NCI-H446 (cell line): ENCODE measurements around the gene ARHGAP27.

Experiments
- DNase-seq, 2 experiments: peaks; one replicate each; lab custom pipeline; 2025; lab: John Stamatoyannopoulos, UW

The ARHGAP27 gene

DNA sequence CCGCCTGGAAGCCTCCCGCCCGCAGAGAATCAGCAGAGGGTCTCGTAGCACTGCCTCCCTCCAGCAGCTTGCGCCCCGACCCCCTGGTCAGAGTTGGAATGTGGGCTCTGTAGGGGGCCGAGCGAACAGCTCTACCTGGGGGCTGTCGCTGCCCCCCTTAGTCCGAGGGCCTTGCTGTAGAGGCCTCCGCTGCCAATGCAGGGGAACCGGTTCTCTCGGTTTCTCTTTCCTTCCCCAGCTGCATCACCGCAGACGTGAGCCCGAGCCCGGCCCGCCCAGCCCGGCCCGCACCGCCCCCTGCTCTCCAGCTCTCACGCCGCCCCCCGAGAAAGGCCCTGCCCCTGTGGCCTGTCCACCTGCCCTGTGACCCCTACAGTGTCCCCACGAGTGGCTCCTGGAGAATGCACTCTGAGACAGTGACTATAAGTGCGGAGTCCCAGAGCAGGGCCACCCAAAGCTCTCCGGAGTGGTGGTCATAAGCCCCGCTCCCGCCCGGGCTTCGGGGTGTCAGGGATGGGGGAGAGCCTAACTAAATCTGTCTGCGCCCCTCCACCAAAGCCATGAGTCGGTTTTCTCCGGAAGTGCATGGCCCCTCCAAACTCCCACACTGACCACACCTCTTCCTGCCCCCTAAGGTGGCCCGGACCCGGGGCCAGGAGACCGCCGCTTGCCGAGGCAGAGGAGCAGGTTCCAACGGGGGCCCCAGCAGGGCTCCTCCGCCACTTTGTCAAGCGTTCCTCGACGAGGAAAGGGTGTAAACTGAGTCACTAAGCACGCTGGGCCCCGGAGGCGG is 1.7 kb downstream of the ARHGAP27 start:
- no peak for DNase-seq

DNA sequence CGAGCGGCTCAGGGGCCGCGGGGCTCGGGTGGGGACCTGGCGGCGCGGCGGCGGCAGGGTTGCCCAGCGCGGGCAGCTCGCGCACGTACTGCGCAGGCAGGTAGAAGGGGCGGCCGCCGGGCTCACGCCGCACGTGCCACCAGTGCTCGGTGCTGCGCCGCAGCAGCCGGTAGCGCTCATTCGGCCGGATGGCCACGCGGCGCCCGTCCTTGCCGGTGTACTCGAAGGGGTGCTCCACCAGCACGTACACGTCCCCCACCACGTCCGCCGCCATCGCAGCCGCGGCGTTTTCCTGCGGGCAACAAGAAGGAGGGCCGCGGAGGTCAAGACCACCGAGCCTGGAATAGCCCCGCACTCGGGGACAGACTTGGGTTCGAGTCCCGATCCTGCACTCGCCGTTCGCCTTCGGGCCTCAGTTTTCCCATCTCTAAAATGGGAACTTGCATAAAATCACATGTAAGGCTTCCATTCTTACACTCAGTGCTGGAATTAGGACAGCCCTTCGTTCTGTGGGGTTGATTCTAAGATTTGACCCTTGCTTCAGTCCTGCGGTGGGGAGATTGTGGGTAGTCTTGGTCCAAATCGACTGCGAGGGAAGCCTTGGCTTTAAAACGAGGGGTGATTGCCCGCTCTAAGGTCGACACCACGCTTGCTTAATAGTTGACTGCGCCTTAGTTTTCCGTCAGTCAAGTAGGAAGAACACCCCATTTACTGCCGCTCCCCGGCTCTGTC is 2.5 kb downstream of the ARHGAP27 start:
- DNase-seq = no peak

DNA sequence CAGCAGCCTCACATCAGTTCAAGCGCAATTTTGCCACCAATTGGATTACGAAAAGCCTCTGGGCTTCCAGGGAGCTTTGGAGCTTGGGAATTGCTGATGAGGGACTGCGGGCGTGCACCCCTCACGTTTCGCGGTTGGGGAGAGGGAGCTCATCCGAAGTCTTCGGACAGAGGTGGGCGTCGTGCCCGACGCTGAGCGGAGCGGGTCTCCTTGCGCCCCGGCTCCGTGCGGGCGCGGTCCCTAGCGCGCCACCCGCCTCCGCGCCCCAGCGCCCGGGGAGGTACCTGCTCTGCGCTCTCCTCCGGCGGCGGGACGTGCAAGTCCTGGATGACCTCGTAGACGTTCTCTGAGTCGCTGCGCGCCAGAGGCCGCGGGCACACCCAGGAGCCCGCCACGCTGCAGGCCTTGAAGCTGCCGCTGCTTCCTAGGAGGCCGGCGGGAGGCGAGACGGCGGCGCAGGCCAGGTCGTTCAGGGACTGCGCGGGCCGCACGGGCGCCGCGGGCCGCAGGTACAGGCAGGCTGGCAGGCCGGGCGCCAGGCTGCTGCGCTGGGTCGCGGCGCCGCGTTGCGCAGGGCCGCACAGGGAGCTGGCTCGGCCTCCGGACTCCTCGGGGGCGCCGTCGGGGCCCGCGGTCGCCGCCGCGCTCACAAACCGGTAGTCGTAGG is 3.2 kb downstream of the ARHGAP27 start:
- no peak for DNase-seq

DNA sequence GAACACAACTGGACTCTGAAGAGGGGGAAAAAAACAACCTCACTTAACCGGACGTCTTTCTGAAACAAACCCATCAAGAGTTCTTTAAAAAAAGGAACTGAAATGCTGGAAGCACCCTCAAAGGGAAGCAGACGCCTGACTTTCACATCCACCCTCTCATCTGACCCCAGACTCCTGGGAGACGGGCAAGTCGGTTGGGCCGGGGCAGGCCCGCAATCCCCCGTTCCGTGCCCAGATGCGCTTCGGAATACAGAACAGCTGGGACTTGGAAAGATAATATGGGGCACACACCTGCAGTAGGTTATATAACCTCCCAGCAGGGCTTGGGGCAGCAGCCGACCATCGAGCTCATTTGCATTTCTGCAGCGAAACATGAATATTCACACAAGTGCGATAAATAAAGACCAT is 3.7 kb downstream of the ARHGAP27 start:
- no peak for DNase-seq

DNA sequence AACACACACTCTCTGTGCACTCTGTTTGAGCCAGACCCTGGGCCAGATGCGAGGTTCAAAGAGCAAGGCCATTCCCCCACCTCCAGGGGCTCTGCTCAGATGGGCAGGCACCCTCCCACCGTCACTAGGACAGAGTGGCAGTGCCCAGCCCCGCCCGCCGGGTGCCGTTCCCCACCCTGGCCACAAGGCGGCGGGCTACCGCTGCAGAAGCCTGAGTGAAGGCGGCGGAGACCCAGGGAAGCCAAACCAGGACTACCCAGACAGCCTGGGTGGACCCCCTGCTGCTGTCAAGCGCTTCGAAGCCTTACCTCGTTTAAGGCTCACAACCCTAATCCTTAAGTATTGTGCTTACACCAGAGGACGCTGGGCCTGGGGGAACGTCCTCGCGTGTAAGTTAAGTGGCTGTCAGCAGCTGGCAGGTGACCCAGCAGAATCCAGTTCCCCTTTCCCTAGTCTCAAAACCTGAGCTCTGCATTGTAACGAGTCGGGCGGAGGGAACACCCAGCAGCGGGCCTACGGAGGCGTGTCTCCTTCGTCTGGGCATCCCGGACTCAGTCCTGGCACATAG is 4.5 kb downstream of the ARHGAP27 start:
- peak in 1 of 2 experiments; percentile 82 for DNase-seq

DNA sequence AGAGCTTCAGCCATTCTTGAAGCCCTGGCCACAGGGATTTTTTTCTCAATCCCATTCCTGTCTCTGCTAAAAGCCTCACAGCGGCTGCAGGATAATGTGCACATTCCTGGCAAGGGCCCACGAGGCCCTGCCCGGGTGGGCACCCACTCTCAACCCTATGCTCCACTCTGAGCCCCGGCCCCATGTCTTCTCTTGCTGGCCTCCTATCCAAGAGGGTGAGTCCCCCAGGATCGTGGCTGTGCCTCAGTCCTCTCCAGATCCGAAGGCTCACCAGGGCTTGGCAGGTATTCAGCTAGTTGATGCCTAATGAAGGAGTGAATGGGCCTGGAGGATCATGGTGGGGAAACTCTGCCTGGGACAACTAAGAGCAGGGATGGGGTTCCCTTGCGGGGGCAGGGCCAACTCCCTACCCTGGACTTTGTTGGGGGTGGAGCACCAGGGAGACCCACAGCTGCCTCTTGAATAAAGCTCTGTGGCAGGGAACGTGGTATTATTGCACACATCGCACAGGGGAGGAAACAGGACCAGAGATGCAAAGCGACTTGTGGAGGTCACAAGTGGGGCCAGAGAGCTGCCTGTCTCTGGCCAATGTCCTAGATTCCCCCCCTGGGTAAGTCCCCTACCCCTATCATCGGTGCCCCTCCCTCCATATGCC is 5.4 kb downstream of the ARHGAP27 start:
- DNase-seq = no peak

DNA sequence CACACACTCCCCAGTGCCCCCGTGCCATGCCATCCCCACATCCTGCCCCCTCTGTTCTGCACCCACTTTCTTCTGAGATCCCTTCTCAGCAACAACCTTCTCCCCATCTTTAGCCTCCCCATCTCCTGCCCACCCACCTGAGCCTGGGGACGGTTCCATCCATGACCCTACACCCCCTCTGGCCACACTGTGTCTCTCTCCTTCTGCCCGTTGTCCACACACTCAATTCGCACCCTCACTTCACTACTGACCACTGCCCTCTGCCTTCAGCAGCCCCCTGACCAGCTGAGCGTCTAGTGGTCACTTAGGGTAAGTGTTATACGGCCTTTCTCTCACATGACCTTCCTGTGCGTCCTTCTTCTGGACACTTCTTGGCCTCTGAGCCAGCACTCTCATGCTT is 6.1 kb downstream of the ARHGAP27 start:
- no peak for DNase-seq

DNA sequence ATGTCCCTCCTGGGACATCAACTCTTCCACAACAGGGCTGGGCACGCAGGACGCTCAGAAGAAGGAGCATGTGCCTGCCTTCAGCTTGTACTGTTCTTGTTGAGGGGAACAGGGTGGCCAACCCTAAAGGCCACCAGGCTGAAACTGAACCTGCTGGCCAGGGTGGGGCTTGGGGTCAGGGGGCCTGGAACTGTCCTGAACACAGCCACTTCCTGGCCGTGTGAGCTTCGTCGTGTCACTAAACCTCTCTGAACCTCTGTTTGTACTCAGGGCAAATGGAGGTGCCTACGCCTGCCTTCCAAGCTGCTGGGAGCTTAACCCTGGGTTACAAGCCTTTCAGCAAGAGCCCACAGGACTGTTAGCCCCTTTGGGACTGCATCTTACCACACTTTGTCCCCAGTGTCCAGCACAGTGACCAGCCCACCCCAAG is 6.7 kb downstream of the ARHGAP27 start:
- DNase-seq = no peak

DNA sequence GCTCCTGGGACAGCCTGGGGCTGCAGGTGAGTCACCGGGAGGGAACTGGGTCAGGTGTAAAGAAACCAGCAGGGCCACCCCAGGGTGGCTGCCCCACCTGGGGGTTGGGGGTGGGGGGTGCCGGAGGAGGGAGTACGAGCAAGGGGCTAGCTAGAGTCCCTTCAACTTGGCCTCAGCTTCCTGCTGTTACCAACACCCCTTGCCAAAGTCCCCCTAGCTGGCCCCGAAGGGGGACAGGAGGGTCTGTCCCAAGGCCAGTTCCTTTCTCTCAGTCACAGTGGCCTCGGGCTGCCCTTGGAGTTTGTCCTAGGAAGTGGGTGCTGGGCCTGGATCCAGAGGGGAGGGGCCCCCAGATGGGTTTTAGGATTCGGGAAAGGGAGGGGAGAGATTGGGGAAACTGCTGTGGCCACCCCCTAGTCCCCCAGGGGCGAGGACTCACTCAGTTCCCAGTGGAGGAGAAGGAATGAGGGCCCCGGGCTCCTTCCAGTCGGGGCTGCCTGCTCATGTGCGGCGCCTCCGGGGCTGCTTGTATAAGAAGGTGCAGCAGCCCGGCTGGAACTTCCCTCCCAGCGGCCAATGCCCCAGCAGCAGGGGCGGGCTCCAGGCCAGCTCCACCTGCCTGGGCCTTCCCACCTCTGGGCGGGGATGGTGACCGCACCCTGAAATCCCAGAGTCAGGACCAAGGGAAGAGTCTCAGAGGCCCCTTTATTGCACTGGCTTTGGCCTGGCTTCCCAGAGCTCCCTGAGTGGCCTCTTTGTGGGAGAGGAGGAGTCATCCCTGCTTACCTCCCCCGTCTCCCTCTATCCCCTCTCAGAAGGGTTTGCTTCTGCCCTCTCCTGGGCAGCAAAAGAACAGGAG is 7.3 kb downstream of the ARHGAP27 start:
- DNase-seq = peak in 1 of 2 experiments; percentile 31

DNA sequence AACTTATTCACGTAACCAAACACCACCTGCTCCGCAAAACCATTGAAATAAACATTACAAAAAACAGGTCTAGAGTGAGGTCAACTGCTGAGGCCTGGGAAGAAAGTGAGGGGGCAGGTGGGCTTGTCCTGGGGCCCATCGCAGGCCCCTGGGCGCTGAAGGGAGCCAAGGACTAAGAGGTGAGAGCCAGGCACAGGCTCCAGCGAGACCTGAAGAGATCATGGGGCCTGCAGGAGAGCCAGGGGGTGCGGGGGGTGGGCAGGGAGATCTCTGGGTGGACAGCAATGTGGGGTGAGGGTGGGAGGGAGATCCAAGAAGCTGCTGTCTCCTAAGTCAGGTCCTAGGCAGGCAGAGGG is 7.9 kb downstream of the ARHGAP27 start:
- no peak for DNase-seq

DNA sequence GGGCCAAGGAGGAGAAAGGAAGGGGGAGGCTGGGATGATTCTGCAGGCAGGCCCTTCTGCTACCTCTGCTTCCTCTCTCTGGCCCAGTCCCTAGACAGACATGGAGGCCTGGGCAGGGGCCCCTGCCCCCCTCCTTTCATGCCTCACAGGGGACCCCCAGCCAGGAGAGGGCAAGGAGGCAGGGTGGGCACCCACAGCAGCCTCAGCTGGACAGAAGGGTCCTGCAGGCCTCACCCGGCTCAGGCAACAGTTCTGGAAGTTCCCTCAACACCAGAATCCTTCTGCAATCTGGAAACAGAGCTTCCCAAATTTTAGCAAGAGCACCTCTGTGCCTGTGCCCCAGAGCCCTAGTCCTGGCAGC is 8.7 kb downstream of the ARHGAP27 start:
- DNase-seq = no peak

DNA sequence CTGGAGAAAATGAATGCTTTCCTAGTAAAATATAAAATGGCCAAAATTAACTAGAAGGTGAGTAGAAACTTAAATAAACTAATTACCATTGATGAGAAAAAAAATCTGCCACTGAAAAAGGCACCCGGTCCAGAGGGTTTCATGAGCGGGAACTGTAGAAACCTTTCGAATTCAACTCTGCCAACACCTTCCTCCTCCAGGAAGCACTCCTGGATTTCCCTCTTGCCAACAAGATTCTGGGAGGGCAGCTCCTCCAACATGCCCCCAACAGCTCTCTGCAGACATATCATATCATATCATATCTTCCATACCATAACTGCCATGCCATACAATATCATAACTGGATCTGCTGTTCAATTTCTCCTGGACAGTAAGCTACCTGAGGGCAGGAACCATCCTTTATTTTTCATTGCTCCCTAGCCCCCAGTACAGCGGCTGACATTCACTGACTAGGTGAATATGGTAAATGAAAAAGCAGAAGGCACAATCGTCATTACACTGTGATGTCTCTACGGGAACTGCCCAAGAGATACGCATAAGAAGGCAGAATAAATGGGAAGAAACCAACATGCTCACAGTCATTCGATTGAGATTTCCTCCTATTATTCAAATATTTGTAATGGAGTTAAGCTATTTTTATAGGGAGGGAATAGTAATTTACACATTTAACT is 9.2 kb downstream of the ARHGAP27 start:
- no peak for DNase-seq

DNA sequence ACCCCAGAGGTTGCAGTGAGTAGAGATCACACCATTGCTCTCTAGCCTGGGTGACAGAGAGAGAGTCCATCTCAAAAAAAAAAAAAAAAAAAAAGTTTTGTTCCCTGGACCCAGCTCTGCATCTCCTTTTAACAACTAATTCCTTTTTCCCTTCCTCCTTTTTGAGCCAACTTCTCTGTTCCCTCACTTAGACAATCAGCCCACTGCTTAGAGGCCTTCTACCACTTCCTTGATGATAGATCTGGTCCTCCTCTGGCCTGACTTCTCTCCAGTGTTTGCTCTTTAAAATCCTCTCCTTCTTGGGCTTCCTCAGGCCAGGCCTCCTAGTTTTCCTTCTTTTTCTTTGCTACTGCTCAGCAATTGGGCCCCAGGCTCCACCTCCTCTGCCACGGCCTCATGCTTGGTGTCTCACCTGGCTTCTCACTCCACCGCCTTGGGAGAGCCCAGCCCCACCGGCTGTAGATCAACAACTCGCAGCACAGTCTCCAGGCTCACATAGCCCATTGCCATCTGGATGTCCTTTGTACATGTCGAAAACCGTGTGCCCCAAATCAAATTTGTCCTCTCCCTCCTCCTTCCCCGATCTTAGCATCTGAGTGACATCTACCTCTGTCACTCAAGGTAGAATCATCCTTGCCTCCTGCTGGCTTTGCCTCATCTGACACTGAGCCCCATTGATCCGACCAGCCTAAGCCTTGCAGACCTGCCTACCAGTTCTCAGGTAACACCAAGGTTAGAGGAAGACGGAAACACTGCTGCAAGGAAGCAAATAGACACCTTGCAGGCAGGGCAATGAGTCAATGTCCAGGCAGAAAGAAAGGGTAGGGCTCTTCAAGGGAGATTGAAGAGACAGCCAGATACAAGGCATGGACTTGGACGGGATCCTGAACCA is 17.4 kb downstream of the ARHGAP27 start:
- no peak for DNase-seq

DNA sequence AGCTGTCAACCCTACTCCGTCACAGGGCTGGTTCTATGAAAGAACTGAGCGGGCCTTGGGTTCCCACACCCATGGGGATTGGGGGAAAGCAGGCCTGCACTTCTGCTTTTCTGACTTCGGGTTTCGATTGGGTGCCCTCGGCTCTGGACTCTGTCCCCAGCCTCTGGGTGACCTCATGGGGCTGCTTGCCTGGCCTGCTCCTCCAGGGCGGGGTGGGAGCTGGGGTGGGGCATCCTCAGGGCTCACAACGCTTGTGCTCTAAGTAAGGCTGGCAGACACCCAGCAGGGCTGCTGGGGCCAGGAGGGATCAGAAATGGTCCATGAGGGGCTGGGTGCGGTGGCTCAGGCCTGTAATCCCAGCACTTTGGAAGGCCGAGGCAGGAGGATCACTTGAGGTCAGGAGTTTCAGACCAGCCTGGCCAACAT is 19.2 kb downstream of the ARHGAP27 start:
- DNase-seq = no peak

DNA sequence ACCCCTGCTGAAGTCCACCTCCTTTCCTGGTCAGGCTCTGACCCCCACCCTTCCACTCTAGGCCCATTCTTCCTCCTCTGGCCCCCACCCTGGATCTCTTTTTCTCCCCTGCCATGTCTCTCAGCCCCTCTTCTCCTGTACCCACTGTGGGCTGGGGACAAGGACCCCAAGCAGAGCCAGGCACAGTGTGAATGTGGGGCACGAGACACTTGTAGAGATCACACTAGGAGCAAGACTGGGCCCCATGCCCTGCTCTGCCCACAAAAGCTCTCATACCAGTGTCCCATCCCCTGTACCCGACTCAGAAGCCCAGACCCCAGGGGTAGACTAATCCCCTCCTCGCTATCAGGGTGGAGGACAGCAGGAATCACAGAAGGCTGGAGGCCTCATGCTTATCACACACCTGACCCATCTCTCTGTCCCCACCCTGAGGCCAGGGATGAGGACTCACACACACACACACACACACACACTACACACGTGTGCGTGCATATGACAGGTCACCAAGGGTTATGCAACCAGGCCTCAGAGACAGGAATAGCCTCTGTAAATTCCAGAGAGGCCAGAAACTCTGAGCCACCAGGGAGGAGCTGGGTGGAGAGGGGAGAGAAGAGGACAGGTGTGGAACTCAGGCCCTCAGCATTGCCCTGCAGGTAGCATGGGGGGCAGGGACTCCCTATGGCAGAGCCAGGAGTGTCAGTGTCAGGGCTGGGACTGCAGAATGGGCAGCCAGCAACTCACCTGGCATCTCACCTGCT is 21.1 kb downstream of the ARHGAP27 start:
- DNase-seq = no peak

DNA sequence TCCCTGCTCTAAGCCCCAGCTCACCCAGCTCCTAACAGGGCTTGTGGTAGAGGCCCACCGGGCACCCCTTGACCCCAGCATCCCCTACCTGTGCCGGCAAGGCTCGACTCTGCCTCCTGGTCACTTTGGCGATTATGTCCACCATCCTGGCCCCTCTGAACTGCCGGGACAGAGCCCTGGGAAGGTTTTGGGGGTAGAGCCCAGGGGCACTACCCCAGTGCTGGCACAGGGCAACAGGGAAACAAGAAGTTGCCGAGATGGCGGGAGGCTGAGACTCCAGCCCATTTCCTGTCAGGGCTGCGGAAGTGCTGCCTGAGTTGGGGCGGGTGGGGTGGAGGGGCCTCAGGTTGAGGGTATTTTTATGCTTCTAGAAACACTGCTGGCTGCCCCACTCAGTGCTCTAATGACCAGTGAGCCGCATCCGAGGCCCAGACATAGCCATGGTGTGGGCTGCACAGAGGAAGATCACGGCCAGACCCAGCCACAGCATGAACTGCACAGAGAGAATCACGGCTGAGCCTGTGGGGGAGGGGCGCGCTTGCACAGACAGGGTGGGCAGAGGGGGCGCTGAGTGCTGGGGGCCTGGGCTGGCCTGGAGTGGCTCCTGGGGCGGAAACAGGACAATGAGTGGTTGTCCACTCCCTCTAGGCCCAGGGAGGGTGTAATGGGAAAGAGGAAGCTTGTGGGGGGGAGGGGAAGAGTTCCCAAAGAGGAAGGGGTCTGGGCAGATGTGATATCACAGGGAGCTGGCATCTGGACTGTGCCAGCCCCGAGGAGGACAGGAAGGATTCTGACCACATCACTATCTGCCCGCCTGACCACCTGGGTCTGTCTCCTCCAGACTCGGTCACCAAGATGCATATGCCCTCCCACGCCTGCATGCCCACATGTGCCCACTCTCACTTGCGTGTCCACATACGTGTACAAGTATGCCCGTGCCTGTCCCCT is 22.3 kb downstream of the ARHGAP27 start:
- no peak for DNase-seq

DNA sequence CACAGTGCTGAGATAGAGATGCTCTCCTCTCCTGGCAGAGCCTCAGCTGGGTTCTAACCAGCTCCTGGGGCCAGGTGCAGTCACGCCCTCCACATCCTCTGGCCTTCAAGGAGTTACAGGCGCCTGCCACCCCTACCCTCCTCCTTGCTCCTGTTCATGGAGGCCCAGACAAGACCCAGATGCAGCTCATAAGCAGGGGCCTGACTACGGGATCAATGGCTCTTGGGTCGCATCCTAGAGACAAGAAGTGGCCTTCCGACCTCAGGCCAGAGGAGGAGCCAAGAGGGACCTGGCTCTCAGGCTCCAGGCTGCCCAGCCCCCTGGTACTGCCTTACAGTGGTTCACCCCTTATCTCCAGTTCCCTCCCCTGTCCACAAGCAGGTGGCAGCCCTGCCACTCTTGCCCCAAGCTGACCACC is 23.0 kb downstream of the ARHGAP27 start:
- no peak for DNase-seq
